Endothelial cell of umbilical vein (primary cell): ENCODE measurements around the gene COL1A1. TPM values are rescaled to one million over a fixed set of nuclear protein-coding genes. Genes with fewer than 3 reads are reported as not detected.

Experiments
- BruUV-seq: library from RNA; stranded (reverse); fragments of 400-500 nt; replicated peaks from 2 replicates; lab custom pipeline; 2021; lab: Mats Ljungman, UMichigan
- CTCF ChIA-PET: fragments of 300-600, 350-600 bp; sonication (Branson Sonifier 250); formaldehyde crosslinking; loops from one replicate; lab custom pipeline; 2021; ENCODE audit warnings: antibody characterized with exemption, inconsistent platforms; lab: Charles Lee
- POLR2A ChIA-PET: fragments of 300-600, 350-600 bp; sonication (Branson Sonifier 250); formaldehyde crosslinking; loops from one replicate; lab custom pipeline; 2021; ENCODE audit warnings: antibody characterized with exemption, inconsistent platforms; lab: Charles Lee
- DNase-seq: peaks from one replicate; pipeline ENCODE4 v3.0.0-alpha.2; 2011; ENCODE audit warnings: low read depth, low spot score
- FAIRE-seq: peaks from 2 replicates; lab custom pipeline; 2011; peaks lifted over from hg19 to GRCh38; lab: Jason Lieb, UNC
- H2AFZ ChIP-seq: 2 replicates; pipeline ENCODE4 v1.6.0; 2012; ENCODE audit warnings: low read depth, low read length, control low read depth, inconsistent platforms
- H3K27ac ChIP-seq: 2 replicates; pipeline ENCODE4 v1.5.1; 2011; ENCODE audit warnings: low read depth, mild to moderate bottlenecking, control low read depth, low read length, moderate library complexity; ENCODE audit not compliant: insufficient read depth
- H3K27me3 ChIP-seq, 2 experiments: 2 replicates each; pipeline versions ENCODE4 v1.6.0 to v1.6.1; 2011; ENCODE audit warnings: low read length in 2 of 2, mixed read lengths in 1 of 2; ENCODE audit not compliant: control insufficient read depth in 2 of 2, insufficient read depth in 2 of 2
- H3K36me3 ChIP-seq, 2 experiments: 2 replicates in 1 of 2; 3 replicates in 1 of 2; pipeline ENCODE4 v1.5.1; 2011; ENCODE audit warnings: low read length in 2 of 2, mild to moderate bottlenecking in 1 of 2, moderate library complexity in 1 of 2; ENCODE audit not compliant: control insufficient read depth in 2 of 2, insufficient read depth in 2 of 2; ENCODE audit errors: extremely low read depth in 1 of 2
- H3K4me1 ChIP-seq: 3 replicates; pipeline ENCODE4 v1.5.1; 2011; ENCODE audit warnings: mild to moderate bottlenecking, low read length; ENCODE audit not compliant: control insufficient read depth, insufficient read depth; ENCODE audit errors: extremely low read depth
- H3K4me2 ChIP-seq: 2 replicates; pipeline ENCODE4 v1.6.1; 2011; ENCODE audit warnings: low read length, control low read depth, mixed read lengths; ENCODE audit not compliant: insufficient read depth
- H3K4me3 ChIP-seq, 3 experiments: fragments of 200-600 bp in 1 of 3; sonication (generic), shearing (Covaris generic) in 1 of 3; replicated peaks in 1 of 3; 2 replicates each; pipeline ENCODE4 v1.5.1; 2011 to 2016; ENCODE audit warnings: control low read depth in 3 of 3, low read length in 3 of 3, mild to moderate bottlenecking in 2 of 3, inconsistent platforms in 1 of 3, low read depth in 1 of 3, moderate library complexity in 1 of 3; ENCODE audit not compliant: insufficient read depth in 1 of 3
- H3K79me2 ChIP-seq: 2 replicates; pipeline ENCODE4 v1.6.0; 2012; ENCODE audit warnings: low read length, inconsistent platforms; ENCODE audit not compliant: control insufficient read depth, insufficient read depth
- H3K9ac ChIP-seq: replicated peaks from 2 replicates; pipeline ENCODE3; 2011; ENCODE audit warnings: low read length, control low read depth; ENCODE audit not compliant: insufficient read depth; ENCODE audit errors: extremely low read depth
- H3K9me1 ChIP-seq: replicated peaks from 3 replicates; pipeline ENCODE4 v1.6.0; 2011; ENCODE audit warnings: mild to moderate bottlenecking, low read length; ENCODE audit not compliant: control insufficient read depth, insufficient read depth; ENCODE audit errors: extremely low read depth
- H3K9me3 ChIP-seq: replicated peaks from 2 replicates; pipeline ENCODE4 v1.5.1; 2012; ENCODE audit warnings: low read length, inconsistent platforms; ENCODE audit not compliant: control insufficient read depth, insufficient read depth
- H4K20me1 ChIP-seq: replicated peaks from 2 replicates; pipeline ENCODE3; 2011; ENCODE audit warnings: mild to moderate bottlenecking, low read length; ENCODE audit not compliant: control insufficient read depth, insufficient read depth; ENCODE audit errors: extremely low read depth
- CTCF ChIP-seq, 2 donors: IDR thresholded peaks; 1 replicate in 1 of 2; 2 replicates in 1 of 2; pipeline ENCODE4 v1.5.1; 2011; ENCODE audit warnings: low read length in 2 of 2, mild to moderate bottlenecking in 2 of 2, moderate library complexity in 2 of 2, control low read depth in 1 of 2, inconsistent platforms in 1 of 2, low read depth in 1 of 2; ENCODE audit not compliant: insufficient read depth in 1 of 2; ENCODE audit errors: extremely low read depth in 1 of 2
- FOS ChIP-seq: IDR thresholded peaks from 2 replicates; pipeline ENCODE4 v1.6.1; 2011; ENCODE audit warnings: mild to moderate bottlenecking, low read length, moderate library complexity, borderline replicate concordance; ENCODE audit not compliant: insufficient read depth
- JUN ChIP-seq: IDR thresholded peaks from 2 replicates; pipeline ENCODE4 v1.6.1; 2011; ENCODE audit warnings: borderline replicate concordance, low read depth; ENCODE audit not compliant: insufficient read length, insufficient read depth
- MAX ChIP-seq: IDR thresholded peaks from 2 replicates; pipeline ENCODE4 v1.6.1; 2011; ENCODE audit not compliant: insufficient read depth, insufficient read length
- POLR2AphosphoS5 ChIP-seq: IDR thresholded peaks from 2 replicates; pipeline ENCODE4 v1.6.1; 2012; ENCODE audit warnings: low read depth, mild to moderate bottlenecking, control low read depth, low read length, moderate library complexity; ENCODE audit not compliant: insufficient read depth
- dilution Hi-C: fragments of 300-500 bp; cut with MboI; formaldehyde crosslinking; loops from one replicate; pipeline ENCODE4 v1.15.0; 2019; ENCODE audit warnings: low sequenced_read_pairs; ENCODE audit not compliant: extremely low pct_ligation_motif_present
- intact Hi-C: fragments of 100-400 bp; cut with micrococcal nuclease; formaldehyde crosslinking; loops from one replicate; pipeline ENCODE4 v1.10.0; 2022
- polyA plus RNA-seq, 4 experiments: library from polyadenylated mRNA; depleted of rRNA in 3 of 4; stranded (reverse) in 3 of 4; unstranded in 1 of 4; fragments of >200 nt; gene quantifications; 2 replicates each; pipeline versions ENCODE4 v1.2.1 to v1.2.3, GENCODE V29; 2011 to 2012; ENCODE audit warnings: missing spikeins in 1 of 4
- total RNA-seq: library from RNA; stranded (reverse); gene quantifications from 2 replicates; pipeline ENCODE4 v1.2.3, GENCODE V29; 2021

The COL1A1 gene
- total and polyA plus RNA-seq, 2 donors (not counting 3 experiments of a cell fraction or from before 2014, with no cell fraction given): 0.07 TPM

- no peak overlapping the region for H3K4me3 ChIP-seq
- no peak for FAIRE-seq
- intact Hi-C loops: no loop called here
These were observed 1.7 kb upstream of the COL1A1 start for GRCh38 chr17:50203086-50203485.

GRCh38 chr17:50200457-50201275 lies 765 bp downstream of the COL1A1 start:
- dilution Hi-C loops: no loop called here
- intact Hi-C loops: loop anchor here (1.0 kb wide), 3 partner anchors 73 to 278 kb away; partner anchors contain the start of gene RSAD1
- H3K4me1 ChIP-seq: no peaks in the 10 kb centered on the region
- BruUV-seq: no TSS peak
- CTCF ChIA-PET: interaction anchor here (0.6 to 3.9 kb wide), 51 partner anchors 13 to 416 kb away, joined by 3 to 390 read pairs (median 5); partner anchors contain the start of genes LRRC59, RSAD1, SGCA and TMEM92
- H4K20me1 ChIP-seq: no peaks in the 10 kb centered on the region
- DNase-seq (peak; percentile 68), FAIRE-seq (peak; percentile 75)
- H3K4me2 ChIP-seq: peak overlapping the region; percentile 50
- TF ChIP-seq FOS (no peak), POLR2AphosphoS5 (no peak), MAX (no peak), JUN (no peak), CTCF (IDR thresholded peaks at IDR 0.05; ENCODE audit: extremely low read depth in 1 of 2, insufficient read depth in 1 of 2, low read depth in 1 of 2, low read length in 2 of 2) (peak; percentile 95 to 100)
- H3K4me3 ChIP-seq: peak overlapping the region in 2 of 3 experiments; percentile 13 to 18
- peaks cover 13 to 24% of the 10 kb centered on the region in 2 experiments for H3K27me3 ChIP-seq
- H3K36me3 ChIP-seq: no peaks in the 10 kb centered on the region
- no peaks in the 10 kb centered on the region for H3K9me3 ChIP-seq
- no peak overlapping the region for H3K27ac ChIP-seq
- H2AFZ ChIP-seq: peak overlapping the region; percentile 61
- H3K9me1 ChIP-seq: no peaks in the 10 kb centered on the region
- POLR2A ChIA-PET: interaction anchor here (0.6 kb wide), 1 partner anchor 84 kb away, joined by 3 read pairs; no protein-coding TSS in a partner anchor
- H3K79me2 ChIP-seq: no peaks in the 10 kb centered on the region
- no peak overlapping the region for H3K9ac ChIP-seq

More at GRCh38 chr17:50203086-50203485, 1.7 kb upstream of the COL1A1 start:
- no peak for TF ChIP-seq MAX
- no peak overlapping the region for H3K27ac ChIP-seq
- H3K4me1 ChIP-seq: no peaks in the 10 kb centered on the region
- ChIA-PET POLR2A (no interaction called here), CTCF (interaction anchor here (3.6 to 3.9 kb wide), 3 partner anchors 10 to 91 kb away, joined by 80 to 390 read pairs (median 236); partner anchors contain the start of gene TMEM92)
- BruUV-seq: no TSS peak
- no peaks in the 10 kb centered on the region for H3K36me3 ChIP-seq
- no peak overlapping the region for H3K9ac ChIP-seq
- H3K27me3 ChIP-seq: peaks cover 16 to 25% of the 10 kb centered on the region in 2 experiments
- H3K79me2 ChIP-seq: no peaks in the 10 kb centered on the region
- no peaks in the 10 kb centered on the region for H4K20me1 ChIP-seq
- dilution Hi-C loops: no loop called here
- H3K9me3 ChIP-seq: no peaks in the 10 kb centered on the region
- H3K4me2 ChIP-seq: no peak overlapping the region
- DNase-seq: no peak
- H2AFZ ChIP-seq: no peak overlapping the region
- no peaks in the 10 kb centered on the region for H3K9me1 ChIP-seq
